ENCODE data around the gene PIK3R1. TPM values are rescaled to one million over a fixed set of nuclear protein-coding genes. Genes with fewer than 3 reads are reported as not detected.

Gene PIK3R1
- total and polyA plus RNA-seq, 10 of the 15 experiments (the other 5 are each of a cell fraction or from before 2014, with no cell fraction given) = 7.8 to 38.4 (median 15.7) TPM

- TF ChIP-seq IRF5 (IDR thresholded peaks at IDR 0.05; ENCODE audit: borderline replicate concordance) (no peak), IRF4 (IDR thresholded peaks at IDR 0.05; ENCODE audit: low read depth, low read length) (no peak), POLR2AphosphoS5 (IDR thresholded peaks at IDR 0.05; ENCODE audit: low read length) (no peak), TBL1XR1 (IDR thresholded peaks at IDR 0.05; ENCODE audit: low read depth, low read length) (no peak), POLR2A (IDR thresholded peaks at IDR 0.05; ENCODE audit: low read depth, low read length) (no peak), EZH2 (IDR thresholded peaks at IDR 0.05; ENCODE audit: borderline replicate concordance, control insufficient read depth, low read depth, low read length) (no peak), CHD2 (IDR thresholded peaks at IDR 0.05; ENCODE audit: borderline replicate concordance, low read depth, low read length) (no peak)
Observed at GRCh38 chr5:68265822-68266395, 50.4 kb downstream of the PIK3R1 start (continued).

- H3K4me3 ChIP-seq = 0 out of 2 replicates have a peak overlapping the region, but pooled peaks have one; percentile 17
- peaks cover 48% of the 10 kb centered on the region for H3K79me2 ChIP-seq (ENCODE audit: control insufficient read depth, insufficient read depth, low read length)
- H4K20me1 ChIP-seq (ENCODE audit: control insufficient read depth, insufficient read depth) = no peaks in the 10 kb centered on the region
- DNase-seq (ENCODE audit: low read depth, low spot score) (no peak), FAIRE-seq (no peak), ATAC-seq (no peak)
- no peaks in the 10 kb centered on the region for H3K27me3 ChIP-seq (replicated peaks in 1 of 2; ENCODE audit: control insufficient read depth in 2 of 2, insufficient read depth in 2 of 2, low read length in 1 of 2)
- TF ChIP-seq WRNIP1 (IDR thresholded peaks at IDR 0.05; ENCODE audit: borderline replicate concordance, low read depth, low read length) (no peak), PML (IDR thresholded peaks at IDR 0.05; ENCODE audit: low read length) (no peak), CHD1 (IDR thresholded peaks at IDR 0.05; ENCODE audit: low read depth, low read length) (no peak), BCLAF1 (IDR thresholded peaks at IDR 0.05) (no peak), REST (IDR thresholded peaks at IDR 0.05; ENCODE audit: low read depth, low read length) (no peak)
- POLR2A ChIA-PET = interaction anchor here (0.6 kb wide), 1 partner anchor 1111 kb away, joined by 3 read pairs; no protein-coding TSS in a partner anchor
- RAD21 ChIA-PET (ENCODE audit: unreplicated experiment) = interaction anchor here (1.2 to 5.3 kb wide), 4 partner anchors 11 to 51 kb away, joined by 3 to 23 read pairs (median 6); partner anchors contain the start of gene PIK3R1
- no peaks in the 10 kb centered on the region; the same call in 2 of the 3 replicates for H3K9me3 ChIP-seq (replicated peaks; ENCODE audit: control insufficient read depth, insufficient read depth, low read length)
- H3K9ac ChIP-seq (ENCODE audit: control insufficient read depth, insufficient read depth, low read length) = no peak overlapping the region
- peak overlapping the region; percentile 76; the same call in 1 of the 2 replicates for H3K4me2 ChIP-seq (ENCODE audit: control insufficient read depth, insufficient read depth)
- peaks cover 0 to 1% of the 10 kb centered on the region in 2 experiments; a peak in 2 of 4 replicates for H3K36me3 ChIP-seq (ENCODE audit: control insufficient read depth in 2 of 2, insufficient read depth in 2 of 2, low read length in 1 of 2)
- SMC1A ChIA-PET (ENCODE audit: uncharacterized antibody, unreplicated experiment) = interaction anchor here (1.1 to 8.5 kb wide), 4 partner anchors 10 to 139 kb away, joined by 3 to 118 read pairs (median 18); no protein-coding TSS in a partner anchor
- peak overlapping the region; percentile 65; the same call in 1 of the 2 replicates for H3K27ac ChIP-seq (ENCODE audit: control insufficient read depth, insufficient read depth)
- CTCF ChIA-PET = interaction anchor here (0.6 to 1.2 kb wide), 4 partner anchors 11 to 784 kb away, joined by 3 to 4 read pairs (median 3); no protein-coding TSS in a partner anchor
- intact Hi-C loops (cut with micrococcal nuclease; ENCODE audit: unreplicated experiment) (no loop called here), in situ Hi-C loops (cut with MboI) (no loop called here)
- 94% methylated on average over 1 of the region's 1 CpG for WGBS (ENCODE audit: insufficient coverage, insufficient replicate concordance, low lambda C conversion rate, missing lambda C conversion rate)
- no TSS peak for BruUV-seq (replicated peaks)
- H2AFZ ChIP-seq (ENCODE audit: control insufficient read depth, low read depth, low read length) = no peak overlapping the region
- H3K4me1 ChIP-seq (ENCODE audit: control insufficient read depth, insufficient read depth, low read length) = peaks cover 13% of the 10 kb centered on the region; the same call in 1 of the 2 replicates
Observed at GRCh38 chr5:68266457-68266856, 50.9 kb downstream of the PIK3R1 start.

Measured in GM12878 (cell line).